ENCODE measurements around the gene ABHD16B.

The ABHD16B gene

DNA sequence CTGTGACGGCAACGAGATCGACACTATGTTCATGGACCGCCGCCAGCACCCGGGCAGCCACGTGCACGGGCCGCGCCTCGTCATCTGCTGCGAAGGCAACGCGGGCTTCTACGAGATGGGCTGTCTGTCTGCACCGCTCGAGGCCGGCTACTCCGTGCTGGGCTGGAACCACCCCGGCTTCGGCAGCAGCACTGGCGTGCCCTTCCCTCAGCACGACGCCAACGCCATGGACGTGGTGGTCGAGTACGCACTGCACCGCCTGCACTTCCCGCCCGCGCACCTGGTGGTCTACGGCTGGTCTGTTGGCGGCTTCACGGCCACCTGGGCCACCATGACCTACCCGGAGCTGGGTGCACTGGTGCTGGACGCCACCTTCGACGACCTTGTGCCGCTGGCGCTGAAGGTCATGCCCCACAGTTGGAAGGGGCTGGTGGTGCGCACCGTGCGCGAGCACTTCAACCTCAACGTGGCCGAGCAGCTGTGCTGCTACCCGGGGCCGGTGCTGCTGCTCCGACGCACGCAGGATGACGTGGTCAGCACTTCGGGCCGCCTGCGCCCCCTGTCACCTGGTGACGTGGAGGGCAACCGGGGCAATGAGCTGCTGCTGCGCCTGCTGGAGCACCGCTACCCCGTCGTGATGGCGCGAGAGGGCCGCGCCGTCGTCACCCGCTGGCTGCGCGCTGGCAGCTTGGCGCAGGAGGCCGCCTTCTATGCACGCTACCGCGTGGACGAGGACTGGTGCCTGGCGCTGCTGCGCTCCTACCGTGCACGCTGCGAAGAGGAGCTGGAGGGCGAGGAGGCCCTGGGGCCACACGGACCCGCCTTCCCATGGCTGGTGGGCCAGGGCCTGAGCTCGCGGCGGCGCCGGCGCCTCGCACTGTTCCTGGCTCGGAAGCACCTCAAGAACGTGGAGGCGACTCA is 943 bp downstream of the ABHD16B start:
- Histone ChIP-seq H3K4me2 (ENCODE audit: low read length) (no peak overlapping the region), H3K36me3 (replicated peaks; ENCODE audit: low read depth, low read length) (peaks cover 17% of the 10 kb centered on the region), H3K9me3 (ENCODE audit: insufficient read depth, low read length) (no peaks in the 10 kb centered on the region), H3K27me3 (ENCODE audit: low read depth, low read length) (peaks cover 12% of the 10 kb centered on the region), H3K27ac (ENCODE audit: low read length) (no peak overlapping the region), H3K4me1 (ENCODE audit: low read length) (peaks cover 15% of the 10 kb centered on the region), H3K79me2 (ENCODE audit: low read length) (peaks cover 30% of the 10 kb centered on the region), H3K9ac (ENCODE audit: low read length) (no peak overlapping the region), H4K20me1 (ENCODE audit: insufficient read depth, low read length) (no peaks in the 10 kb centered on the region), H2AFZ (ENCODE audit: low read depth, low read length) (no peak overlapping the region), H3K4me3 (ENCODE audit: low read length) (no peak overlapping the region)
- no peak for TF ChIP-seq EZH2phosphoT487 (IDR thresholded peaks at IDR 0.05; ENCODE audit: low read depth)
- TF ChIP-seq, protein P1, sequence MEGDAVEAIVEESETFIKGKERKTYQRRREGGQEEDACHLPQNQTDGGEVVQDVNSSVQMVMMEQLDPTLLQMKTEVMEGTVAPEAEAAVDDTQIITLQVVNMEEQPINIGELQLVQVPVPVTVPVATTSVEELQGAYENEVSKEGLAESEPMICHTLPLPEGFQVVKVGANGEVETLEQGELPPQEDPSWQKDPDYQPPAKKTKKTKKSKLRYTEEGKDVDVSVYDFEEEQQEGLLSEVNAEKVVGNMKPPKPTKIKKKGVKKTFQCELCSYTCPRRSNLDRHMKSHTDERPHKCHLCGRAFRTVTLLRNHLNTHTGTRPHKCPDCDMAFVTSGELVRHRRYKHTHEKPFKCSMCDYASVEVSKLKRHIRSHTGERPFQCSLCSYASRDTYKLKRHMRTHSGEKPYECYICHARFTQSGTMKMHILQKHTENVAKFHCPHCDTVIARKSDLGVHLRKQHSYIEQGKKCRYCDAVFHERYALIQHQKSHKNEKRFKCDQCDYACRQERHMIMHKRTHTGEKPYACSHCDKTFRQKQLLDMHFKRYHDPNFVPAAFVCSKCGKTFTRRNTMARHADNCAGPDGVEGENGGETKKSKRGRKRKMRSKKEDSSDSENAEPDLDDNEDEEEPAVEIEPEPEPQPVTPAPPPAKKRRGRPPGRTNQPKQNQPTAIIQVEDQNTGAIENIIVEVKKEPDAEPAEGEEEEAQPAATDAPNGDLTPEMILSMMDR (IDR thresholded peaks at IDR 0.05; ENCODE audit: low read depth, low read length), result no peak

DNA sequence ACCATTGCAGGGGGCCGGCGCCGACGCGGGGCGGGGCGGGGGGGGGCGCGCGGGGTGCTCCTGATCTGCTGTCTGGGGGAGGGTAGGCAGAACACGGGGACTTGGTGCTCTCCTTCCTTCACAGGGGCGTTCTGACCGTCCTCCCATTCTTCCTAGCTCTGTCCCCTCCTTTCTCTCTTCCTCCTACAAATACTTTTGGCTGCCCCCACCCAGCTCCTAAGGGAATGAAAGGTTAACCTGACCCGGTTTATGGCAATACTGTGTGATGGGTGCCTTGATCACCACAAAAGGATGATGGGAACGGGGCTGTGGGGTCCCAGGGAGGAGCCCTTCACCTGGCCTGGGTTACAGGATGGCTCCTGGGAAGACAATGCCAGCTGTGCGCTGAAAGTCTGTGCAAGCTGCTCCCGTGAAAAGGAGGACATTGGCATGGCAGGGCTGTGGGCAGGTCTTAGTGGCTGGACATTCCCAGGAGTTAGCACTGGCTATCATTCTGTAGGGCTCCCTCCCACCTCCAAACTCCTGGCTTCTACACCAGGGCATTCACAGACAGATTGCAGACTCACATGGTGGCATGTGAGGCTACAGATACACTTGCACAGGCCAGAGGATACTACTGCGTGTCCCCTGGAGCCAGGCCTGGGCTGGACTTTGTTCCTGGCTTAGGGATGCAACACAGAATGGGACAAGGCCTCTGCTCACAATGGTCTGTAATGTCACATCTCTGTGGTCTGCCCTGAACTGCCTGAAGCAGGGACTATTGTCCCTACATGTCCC is 1.9 kb downstream of the ABHD16B start:
- Histone ChIP-seq H3K4me1 (ENCODE audit: low read length) (peaks cover 14% of the 10 kb centered on the region), H3K79me2 (ENCODE audit: low read length) (peaks cover 40% of the 10 kb centered on the region), H2AFZ (ENCODE audit: low read depth, low read length) (no peak overlapping the region), H3K9me3 (ENCODE audit: insufficient read depth, low read length) (no peaks in the 10 kb centered on the region), H4K20me1 (ENCODE audit: insufficient read depth, low read length) (no peaks in the 10 kb centered on the region), H3K27me3 (ENCODE audit: low read depth, low read length) (0 out of 2 replicates have a peak, but pooled peaks cover 2% of the 10 kb centered on the region), H3K4me3 (ENCODE audit: low read length) (peak overlapping the region; percentile 98), H3K27ac (ENCODE audit: low read length) (peak overlapping the region; percentile 77), H3K36me3 (replicated peaks; ENCODE audit: low read depth, low read length) (peaks cover 18% of the 10 kb centered on the region), H3K4me2 (ENCODE audit: low read length) (peak overlapping the region; percentile 92), H3K9ac (ENCODE audit: low read length) (peak overlapping the region; percentile 82)
- no peak for TF ChIP-seq EZH2phosphoT487 (IDR thresholded peaks at IDR 0.05; ENCODE audit: low read depth)
- TF ChIP-seq, protein P1 (IDR thresholded peaks at IDR 0.05; ENCODE audit: low read depth, low read length), result no peak

DNA sequence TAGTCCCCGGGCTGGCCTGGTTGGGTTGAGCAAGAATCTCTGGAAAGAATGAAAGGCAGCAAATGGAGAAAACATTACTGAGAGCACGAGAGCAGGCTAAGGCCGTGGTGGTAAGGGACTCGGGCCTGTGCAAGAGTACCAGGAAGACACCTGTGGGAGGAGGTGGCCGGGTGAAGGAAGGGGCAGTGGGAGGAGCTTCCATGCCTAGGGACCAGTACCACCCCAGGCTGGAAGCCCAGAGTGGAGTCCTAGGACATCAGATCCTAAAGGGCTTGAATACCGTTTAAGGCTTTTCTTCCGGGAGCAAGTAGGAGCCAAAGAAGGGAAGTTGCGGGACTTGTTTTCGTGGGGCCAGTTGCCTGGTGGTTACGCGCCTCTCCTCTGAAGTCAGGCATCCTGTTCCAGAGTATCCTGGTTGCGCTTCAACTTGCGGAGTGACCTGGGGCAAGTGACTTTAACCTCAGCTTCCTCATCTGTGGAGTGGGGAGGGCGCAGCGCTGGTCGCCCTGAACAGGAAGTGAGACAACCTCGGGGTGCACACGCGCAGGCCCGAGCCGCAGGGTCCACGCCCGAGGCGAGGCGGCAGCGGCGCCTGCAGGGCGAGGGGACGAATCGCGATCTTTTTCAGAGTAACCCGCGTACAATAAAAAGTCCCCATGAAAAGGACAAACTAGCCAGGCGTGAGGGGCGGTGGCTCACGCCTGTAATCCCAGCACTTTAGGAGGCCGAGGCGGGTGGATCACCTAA is 2.7 kb downstream of the ABHD16B start:
- Histone ChIP-seq H3K4me1 (ENCODE audit: low read length) (peaks cover 9% of the 10 kb centered on the region; the same call in 1 of the 2 replicates), H3K79me2 (ENCODE audit: low read length) (peaks cover 46% of the 10 kb centered on the region)
- TF ChIP-seq, protein P1 (IDR thresholded peaks at IDR 0.05; ENCODE audit: low read depth, low read length), result peak; percentile 67
- TF ChIP-seq EZH2phosphoT487 (IDR thresholded peaks at IDR 0.05; ENCODE audit: low read depth), result no peak

More for the DNA sequence above, 2.7 kb downstream of the ABHD16B start:
- Histone ChIP-seq H3K4me3 (ENCODE audit: low read length) (peak overlapping the region; percentile 98), H3K9ac (ENCODE audit: low read length) (peak overlapping the region; percentile 82), H3K9me3 (ENCODE audit: insufficient read depth, low read length) (no peaks in the 10 kb centered on the region), H4K20me1 (ENCODE audit: insufficient read depth, low read length) (no peaks in the 10 kb centered on the region), H3K4me2 (ENCODE audit: low read length) (peak overlapping the region; percentile 92), H3K27ac (ENCODE audit: low read length) (peak overlapping the region; percentile 77), H3K36me3 (replicated peaks; ENCODE audit: low read depth, low read length) (peaks cover 22% of the 10 kb centered on the region), H3K27me3 (ENCODE audit: low read depth, low read length) (no peaks in the 10 kb centered on the region), H2AFZ (ENCODE audit: low read depth, low read length) (0 out of 2 replicates have a peak overlapping the region, but pooled peaks have one; percentile 64)
